Kidney (tissue), 14 donors: ENCODE measurements around the gene DFFA. TPM values are rescaled to one million over a fixed set of nuclear protein-coding genes. Genes with fewer than 3 reads are reported as not detected.
A peak's percentile ranks its signal among the peaks of the same experiment; 100 is the strongest.

Source experiments
- DNase-seq, 5 donors: peaks; one replicate each; pipeline ENCODE4 v3.0.0-alpha.2; 2013 to 2020
- FAIRE-seq: peaks from 2 replicates; lab custom pipeline; 2012; peaks lifted over from hg19 to GRCh38; lab: Jason Lieb, UNC
- H3K27ac ChIP-seq, 2 donors: one replicate each; pipeline ENCODE4 v1.7.0; 2013; ENCODE audit warnings: low read depth in 2 of 2, low read length in 2 of 2, inconsistent platforms in 1 of 2
- H3K27me3 ChIP-seq: one replicate; pipeline ENCODE4 v1.7.1; 2013; ENCODE audit warnings: low read length, inconsistent platforms; ENCODE audit not compliant: control insufficient read depth, insufficient read depth
- H3K36me3 ChIP-seq, 3 donors: one replicate each; pipeline versions ENCODE4 v1.7.0 to v1.7.1; 2013; ENCODE audit warnings: low read length in 3 of 3, control low read depth in 1 of 3, inconsistent platforms in 1 of 3; ENCODE audit not compliant: insufficient read depth in 3 of 3, control insufficient read depth in 2 of 3
- H3K4me1 ChIP-seq, 3 donors: one replicate each; pipeline versions ENCODE4 v1.7.0 to v1.7.1; 2013; ENCODE audit warnings: low read length in 3 of 3, inconsistent platforms in 1 of 3, low read depth in 1 of 3; ENCODE audit not compliant: control insufficient read depth in 2 of 3, insufficient read depth in 2 of 3
- H3K4me3 ChIP-seq, 3 donors: one replicate each; pipeline versions ENCODE4 v1.7.0 to v1.8.1; 2013; ENCODE audit warnings: low read length in 3 of 3, control low read depth in 1 of 3, inconsistent platforms in 1 of 3
- H3K9ac ChIP-seq, 3 donors: one replicate each; pipeline versions ENCODE4 v1.7.0 to v1.7.1; 2013; ENCODE audit warnings: low read length in 3 of 3, control low read depth in 1 of 3, inconsistent platforms in 1 of 3
- H3K9me3 ChIP-seq, 3 donors: one replicate each; pipeline versions ENCODE4 v1.7.0 to v1.7.1; 2013; ENCODE audit warnings: low read length in 3 of 3, control low read depth in 1 of 3, inconsistent platforms in 1 of 3; ENCODE audit not compliant: control insufficient read depth in 2 of 3, insufficient read depth in 1 of 3
- CTCF ChIP-seq: IDR thresholded peaks from 3 replicates; pipeline ENCODE4 v1.5.1; 2012; ENCODE audit warnings: mild to moderate bottlenecking, moderate library complexity, borderline replicate concordance; ENCODE audit not compliant: insufficient read depth; ENCODE audit errors: extremely low read depth
- intact Hi-C: fragments of 100-400 bp; cut with DNase I; formaldehyde crosslinking; loops from one replicate; pipeline ENCODE4 v1.11.1; 2022
- polyA plus RNA-seq: library from polyadenylated mRNA; stranded (reverse); fragments of 350-450 nt; fragmentation: Illumina TruSeq; extraction: RNeasy Lipid Tissue Mini Kit (QIAGEN cat#74804); gene quantifications from one replicate; pipeline ENCODE4 v1.2.3, GENCODE V29; 2014; ENCODE audit warnings: low read depth, low replicate concordance; ENCODE audit not compliant: insufficient read depth
- total RNA-seq: library from RNA; stranded (reverse); fragmentation: NEBNext Ultra II Directional; extraction: Animal tissue kit (Norgen Biotek cat#: 25700); gene quantifications from one replicate; pipeline ENCODE4 v1.2.1, GENCODE V29; 2021
- donor health status: control.
- donor health status: control.
- donor health status: control.
- donor health status: control.
- donor health status: control.
- donor health status: DM: yes; HTN: yes; CAD: no.
- donor health status: Normal renal cell carcinoma (clear cell type).

DFFA gene
- total and polyA plus RNA-seq, 2 donors from 2014 or later, result 27.2 to 33.4 TPM

- Histone ChIP-seq H3K27ac (no peak overlapping the region), H3K4me3 (no peak overlapping the region), H3K9me3 (no peaks in the 10 kb centered on the region), H3K9ac (no peak overlapping the region), H3K36me3 (no peaks in the 10 kb centered on the region), H3K27me3 (no peaks in the 10 kb centered on the region), H3K4me1 (peaks cover 0 to 6% (median 5%) of the 10 kb centered on the region in 3 donors)
- FAIRE-seq (no peak), DNase-seq (no peak)
- intact Hi-C loops, result no loop called here
- no peak for TF ChIP-seq CTCF
Measured at GRCh38 chr1:10502206-10502605, 29.9 kb upstream of the DFFA start.

- Histone ChIP-seq H3K27me3 (no peaks in the 10 kb centered on the region), H3K9me3 (no peaks in the 10 kb centered on the region), H3K36me3 (peaks cover 0 to 5% (median 0%) of the 10 kb centered on the region in 3 donors), H3K9ac (no peak overlapping the region), H3K4me1 (peaks cover 0 to 15% (median 4%) of the 10 kb centered on the region in 3 donors), H3K27ac (no peak overlapping the region), H3K4me3 (no peak overlapping the region)
- intact Hi-C loops, result no loop called here
- DNase-seq (no peak), FAIRE-seq (no peak)
- no peak for TF ChIP-seq CTCF
Measured at GRCh38 chr1:10498231-10498630, 25.9 kb upstream of the DFFA start.

- Histone ChIP-seq H3K4me3 (no peak overlapping the region), H3K9ac (no peak overlapping the region), H3K36me3 (peaks cover 0 to 5% (median 0%) of the 10 kb centered on the region in 3 donors), H3K27me3 (no peaks in the 10 kb centered on the region), H3K27ac (no peak overlapping the region), H3K4me1 (peaks cover 0 to 15% (median 4%) of the 10 kb centered on the region in 3 donors), H3K9me3 (no peaks in the 10 kb centered on the region)
- no peak for DNase-seq
- FAIRE-seq, result no peak
- intact Hi-C loops, result no loop called here
- no peak for TF ChIP-seq CTCF
Measured at GRCh38 chr1:10497109-10497508, 24.8 kb upstream of the DFFA start.

GRCh38 chr1:10495952-10496351 is 23.6 kb upstream of the DFFA start:
- peak overlapping the region in 2 of 3 donors; percentile 4 to 82 for H3K9ac ChIP-seq
- peak overlapping the region; percentile 92 for H3K27ac ChIP-seq
- no peak for FAIRE-seq

More at GRCh38 chr1:10495952-10496351, 23.6 kb upstream of the DFFA start:
- intact Hi-C loops, result no loop called here
- Histone ChIP-seq H3K4me1 (peaks cover 0 to 15% (median 4%) of the 10 kb centered on the region in 3 donors), H3K9me3 (no peaks in the 10 kb centered on the region), H3K36me3 (peaks cover 0 to 5% (median 0%) of the 10 kb centered on the region in 3 donors), H3K27me3 (no peaks in the 10 kb centered on the region), H3K4me3 (no peak overlapping the region)
- DNase-seq, result peak; percentile 78 to 92 (median 87)
- no peak for TF ChIP-seq CTCF
